Progenitor cell of endocrine pancreas (in vitro differentiated cells): ENCODE measurements around the gene KIF18B. TPM values are rescaled to one million over a fixed set of nuclear protein-coding genes. Genes with fewer than 3 reads are reported as not detected.

Experiments
- DNase-seq: peaks from one replicate; pipeline ENCODE4 v3.0.0; 2021; ENCODE audit warnings: low spot score; ENCODE audit not compliant: unreplicated experiment
- H3K27ac Mint-ChIP-seq: 2 replicates; pipeline ENCODE4 v1.8.0; 2021; ENCODE audit warnings: mild to moderate bottlenecking, moderate library complexity, mixed read lengths
- H3K27me3 Mint-ChIP-seq: 2 replicates; pipeline ENCODE4 v1.8.0; 2021; ENCODE audit warnings: mixed read lengths
- H3K36me3 Mint-ChIP-seq: 2 replicates; pipeline ENCODE4 v1.8.0; 2022; ENCODE audit warnings: mixed read lengths; ENCODE audit not compliant: insufficient read depth
- H3K4me1 Mint-ChIP-seq: 2 replicates; pipeline ENCODE4 v1.8.0; 2021; ENCODE audit warnings: low read depth, mixed read lengths
- H3K4me3 Mint-ChIP-seq: 2 replicates; pipeline ENCODE4 v1.8.0; 2021; ENCODE audit warnings: low read depth, mild to moderate bottlenecking, moderate library complexity, mixed read lengths
- H3K9me3 Mint-ChIP-seq: 2 replicates; pipeline ENCODE4 v1.8.0; 2021; ENCODE audit warnings: low read depth, mixed read lengths
- CTCF ChIP-seq: fragments of 200-600 bp; sonication (generic); IDR thresholded peaks from one replicate; pipeline ENCODE4 v1.5.0; 2021; ENCODE audit warnings: antibody characterized with exemption, mild to moderate bottlenecking; ENCODE audit not compliant: unreplicated experiment
- total RNA-seq: library from RNA; stranded (reverse); gene quantifications from 2 replicates; pipeline ENCODE4 v1.2.1, GENCODE V29; 2021

Gene KIF18B
- total RNA-seq, 1 donor from 2014 or later = 27.7 TPM

GRCh38 chr17:44979426-44979995 lies 31.9 kb upstream of the KIF18B start:
- DNase-seq = no peak
- peaks cover 20% of the 10 kb centered on the region for H3K27me3 Mint-ChIP-seq
- peak overlapping the region; percentile 37 for H3K4me3 Mint-ChIP-seq
- H3K9me3 Mint-ChIP-seq = no peaks in the 10 kb centered on the region
- H3K4me1 Mint-ChIP-seq = peaks cover 35% of the 10 kb centered on the region
- no peaks in the 10 kb centered on the region for H3K36me3 Mint-ChIP-seq
- H3K27ac Mint-ChIP-seq = peak overlapping the region; percentile 15
- TF ChIP-seq CTCF = no peak

GRCh38 chr17:44978807-44979206 lies 31.2 kb upstream of the KIF18B start:
- H3K4me1 Mint-ChIP-seq = peaks cover 35% of the 10 kb centered on the region
- no peak overlapping the region for H3K27ac Mint-ChIP-seq
- DNase-seq = no peak
- H3K27me3 Mint-ChIP-seq = peaks cover 24% of the 10 kb centered on the region
- no peaks in the 10 kb centered on the region for H3K9me3 Mint-ChIP-seq
- no peaks in the 10 kb centered on the region for H3K36me3 Mint-ChIP-seq
- H3K4me3 Mint-ChIP-seq = no peak overlapping the region
- TF ChIP-seq CTCF = no peak

- Mint-ChIP-seq H3K27ac (no peak overlapping the region), H3K4me1 (peaks cover 35% of the 10 kb centered on the region), H3K4me3 (peak overlapping the region; percentile 34), H3K9me3 (no peaks in the 10 kb centered on the region), H3K36me3 (no peaks in the 10 kb centered on the region), H3K27me3 (peaks cover 28% of the 10 kb centered on the region)
- DNase-seq = no peak
- no peak for TF ChIP-seq CTCF
Measured at GRCh38 chr17:44977814-44978550, 30.4 kb upstream of the KIF18B start.

- Mint-ChIP-seq H3K4me1 (peaks cover 35% of the 10 kb centered on the region), H3K27ac (peak overlapping the region; percentile 73), H3K4me3 (peak overlapping the region; percentile 48), H3K27me3 (peaks cover 37% of the 10 kb centered on the region), H3K36me3 (no peaks in the 10 kb centered on the region), H3K9me3 (no peaks in the 10 kb centered on the region)
- DNase-seq = no peak
- no peak for TF ChIP-seq CTCF
Measured at GRCh38 chr17:44977065-44977464, 29.5 kb upstream of the KIF18B start.

- Mint-ChIP-seq H3K4me3 (no peak overlapping the region), H3K27me3 (peaks cover 46% of the 10 kb centered on the region), H3K4me1 (peaks cover 28% of the 10 kb centered on the region), H3K27ac (no peak overlapping the region), H3K36me3 (no peaks in the 10 kb centered on the region), H3K9me3 (no peaks in the 10 kb centered on the region)
- no peak for TF ChIP-seq CTCF
- DNase-seq = no peak
Measured at GRCh38 chr17:44976206-44976605, 28.6 kb upstream of the KIF18B start.
